HG03432 (cell line): ENCODE data around the gene PINLYP.
"Not testable (repeated sequence)": the region's sequence is repeated elsewhere in the genome, so short reads cannot be mapped to it uniquely, and the experiment has no call there.

Source experiments
- ATAC-seq: cut with Tn5 transposase; IDR thresholded peaks from one replicate; pipeline ENCODE4 v1.9.1; 2021; ENCODE audit warnings: mild to moderate bottlenecking, moderate library complexity; ENCODE audit not compliant: unreplicated experiment

Gene PINLYP

GRCh38 chr19:43578787-43579186, 3.2 kb downstream of the PINLYP start:
- no peak for ATAC-seq

- ATAC-seq = no peak
Measured at GRCh38 chr19:43581467-43581866, 5.9 kb downstream of the PINLYP start.

GRCh38 chr19:43582495-43582894, 6.9 kb downstream of the PINLYP start:
- ATAC-seq = no peak

- ATAC-seq = no peak
Measured at GRCh38 chr19:43584484-43584883, 8.9 kb downstream of the PINLYP start.

GRCh38 chr19:43586346-43586745, 10.7 kb downstream of the PINLYP start:
- ATAC-seq = no peak

- not testable (repeated sequence) for ATAC-seq
Measured at GRCh38 chr19:43587029-43587428, 11.4 kb downstream of the PINLYP start.

- no peak for ATAC-seq
Measured at GRCh38 chr19:43589277-43589676, 13.7 kb downstream of the PINLYP start.

GRCh38 chr19:43589678-43590077, 14.1 kb downstream of the PINLYP start:
- ATAC-seq = no peak

- no peak for ATAC-seq
Measured at GRCh38 chr19:43591904-43592772, 16.5 kb downstream of the PINLYP start.

- no peak for ATAC-seq
Measured at GRCh38 chr19:43592800-43593350, 17.3 kb downstream of the PINLYP start.

GRCh38 chr19:43594081-43594697, 18.6 kb downstream of the PINLYP start:
- no peak for ATAC-seq

GRCh38 chr19:43594710-43595604, 19.4 kb downstream of the PINLYP start:
- ATAC-seq = peak; percentile 28

GRCh38 chr19:43595605-43595998, 20.0 kb downstream of the PINLYP start:
- ATAC-seq = peak; percentile 16

- ATAC-seq = peak; percentile 84
Measured at GRCh38 chr19:43595999-43596841, 20.6 kb downstream of the PINLYP start, which contains the start of the genes IRGQ and ZNF576. TSS of gene IRGQ (minus strand) at chr19:43596134. CDS start at chr19:43595338, 796 bp downstream. TSS of gene ZNF576 (plus strand) at chr19:43596595. CDS start at chr19:43597109, 514 bp downstream.

- no peak for ATAC-seq
Measured at GRCh38 chr19:43596842-43597461, 21.4 kb downstream of the PINLYP start.

- no peak for ATAC-seq
Measured at GRCh38 chr19:43597876-43598275, 22.3 kb downstream of the PINLYP start.

GRCh38 chr19:43598445-43599240, 23.0 kb downstream of the PINLYP start:
- no peak for ATAC-seq

- no peak for ATAC-seq
Measured at GRCh38 chr19:43599635-43600295, 24.2 kb downstream of the PINLYP start.
